Fibroblast of skin of abdomen (primary cell): Measurements from ENCODE around the gene HNF1A.
A peak's percentile ranks its signal among the peaks of the same experiment; 100 is the strongest.

Experiments used
- DNase-seq: peaks from one replicate; pipeline ENCODE4 v3.0.0-alpha.2; 2013

HNF1A gene

GRCh38 chr12:120988658-120989057 lies 10.3 kb downstream of the HNF1A start:
- no peak for DNase-seq

GRCh38 chr12:120989687-120990086 lies 11.3 kb downstream of the HNF1A start:
- no peak for DNase-seq

- no peak for DNase-seq
These were observed 12.2 kb downstream of the HNF1A start for GRCh38 chr12:120990487-120991055.

GRCh38 chr12:120991965-120992364 lies 13.6 kb downstream of the HNF1A start:
- no peak for DNase-seq

- no peak for DNase-seq
These were observed 14.6 kb downstream of the HNF1A start for GRCh38 chr12:120992989-120993388.

- DNase-seq = no peak
These were observed 15.2 kb downstream of the HNF1A start for GRCh38 chr12:120993496-120993895.

GRCh38 chr12:120994059-120994458 lies 15.7 kb downstream of the HNF1A start:
- DNase-seq = no peak

GRCh38 chr12:120994589-120995337 lies 16.4 kb downstream of the HNF1A start:
- DNase-seq = no peak

GRCh38 chr12:120996133-120996746 lies 17.9 kb downstream of the HNF1A start:
- no peak for DNase-seq

GRCh38 chr12:120997448-120997847 lies 19.1 kb downstream of the HNF1A start:
- DNase-seq = no peak

- DNase-seq = no peak
These were observed 20.1 kb downstream of the HNF1A start for GRCh38 chr12:120998435-120998834.

- DNase-seq = peak; percentile 15
These were observed 21.1 kb downstream of the HNF1A start for GRCh38 chr12:120999191-121000120.

- DNase-seq = no peak
These were observed 22.2 kb downstream of the HNF1A start for GRCh38 chr12:121000530-121000929.

- no peak for DNase-seq
These were observed 22.7 kb downstream of the HNF1A start for GRCh38 chr12:121001060-121001459.

GRCh38 chr12:121001841-121002483 lies 23.6 kb downstream of the HNF1A start:
- DNase-seq = no peak

GRCh38 chr12:121003650-121004049 lies 25.3 kb downstream of the HNF1A start:
- no peak for DNase-seq

- no peak for DNase-seq
These were observed 26.0 kb downstream of the HNF1A start for GRCh38 chr12:121004253-121004815.

- DNase-seq = peak; percentile 21
These were observed 27.0 kb downstream of the HNF1A start for GRCh38 chr12:121005346-121005815.

GRCh38 chr12:121008347-121009098 lies 30.2 kb downstream of the HNF1A start:
- no peak for DNase-seq

- peak; percentile 21 for DNase-seq
These were observed 31.4 kb downstream of the HNF1A start for GRCh38 chr12:121009741-121010140.

- DNase-seq = no peak
These were observed 32.5 kb downstream of the HNF1A start for GRCh38 chr12:121010860-121011259.
